ENCODE data around the gene GPR89A.
"Not testable (repeated sequence)": the region's sequence is repeated elsewhere in the genome, so short reads cannot be mapped to it uniquely, and the experiment has no call there.

The GPR89A gene

DNA sequence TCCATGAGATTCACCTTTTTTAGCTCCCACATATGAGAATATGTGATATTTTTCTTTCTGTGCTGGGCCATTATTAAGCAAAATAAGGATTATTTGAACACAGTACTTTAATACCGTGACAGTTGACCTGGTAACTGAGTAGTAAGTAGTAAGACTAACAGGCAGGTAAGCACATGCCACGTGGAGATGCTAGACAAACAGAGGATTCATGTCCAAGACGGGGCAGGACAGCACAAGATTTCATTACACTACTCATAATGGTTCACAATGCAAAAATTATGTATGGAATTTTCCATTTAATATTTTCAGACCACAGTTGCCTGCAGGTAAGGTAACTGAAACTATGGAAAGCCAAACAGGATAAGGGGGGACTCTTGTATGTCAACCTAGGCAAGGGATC is 77.1 kb downstream of the GPR89A start:
- not testable (repeated sequence) for DNase-seq (ENCODE audit: low read depth in 1 of 2, low spot score in 1 of 2)

GRCh38 chr1:145686078-145686477 is 78.3 kb downstream of the GPR89A start:
- DNase-seq (ENCODE audit: low read depth in 1 of 2, low spot score in 1 of 2), result not testable (repeated sequence)

DNA sequence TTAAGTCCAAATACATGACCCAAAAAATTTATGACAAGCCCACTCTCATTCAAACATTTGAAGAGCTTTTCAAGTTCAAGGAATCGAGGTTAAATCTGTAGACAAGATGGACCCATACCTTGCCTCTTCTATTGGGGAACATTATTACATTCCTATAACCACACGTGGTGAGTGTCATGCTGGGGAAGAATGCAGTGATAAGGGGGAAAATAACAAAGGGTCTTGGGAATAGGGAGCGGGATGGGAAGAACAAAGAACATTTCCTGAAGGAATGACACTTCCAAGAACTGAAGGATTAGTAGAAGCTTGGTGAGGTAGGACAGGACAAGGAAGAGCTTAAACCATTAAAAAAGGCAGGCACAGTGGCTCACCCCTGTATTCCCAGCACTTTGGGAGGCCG is 80.5 kb downstream of the GPR89A start:
- no peak for DNase-seq (ENCODE audit: low read depth in 1 of 2, low spot score in 1 of 2)

DNA sequence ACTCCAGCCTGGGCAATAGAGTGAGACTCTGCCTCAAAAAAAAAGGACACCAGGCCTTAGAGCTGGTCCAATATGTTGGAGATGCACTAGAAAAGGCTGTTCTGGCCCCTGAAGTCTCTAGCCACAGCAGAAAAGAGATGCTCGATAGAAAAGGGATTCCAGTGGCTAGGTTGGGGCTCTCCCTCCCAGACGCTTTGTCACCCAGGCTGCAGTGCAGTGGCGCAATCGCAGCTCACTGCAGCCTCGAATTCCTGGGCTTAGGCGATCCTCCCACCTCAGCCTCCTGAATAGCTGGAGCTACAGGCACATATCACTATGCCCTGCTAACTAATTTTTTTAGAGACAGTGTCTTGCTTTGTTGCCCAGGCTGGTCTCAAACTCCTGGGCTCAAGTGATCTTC is 81.1 kb downstream of the GPR89A start:
- DNase-seq (ENCODE audit: low read depth in 1 of 2, low spot score in 1 of 2), result no peak

DNA sequence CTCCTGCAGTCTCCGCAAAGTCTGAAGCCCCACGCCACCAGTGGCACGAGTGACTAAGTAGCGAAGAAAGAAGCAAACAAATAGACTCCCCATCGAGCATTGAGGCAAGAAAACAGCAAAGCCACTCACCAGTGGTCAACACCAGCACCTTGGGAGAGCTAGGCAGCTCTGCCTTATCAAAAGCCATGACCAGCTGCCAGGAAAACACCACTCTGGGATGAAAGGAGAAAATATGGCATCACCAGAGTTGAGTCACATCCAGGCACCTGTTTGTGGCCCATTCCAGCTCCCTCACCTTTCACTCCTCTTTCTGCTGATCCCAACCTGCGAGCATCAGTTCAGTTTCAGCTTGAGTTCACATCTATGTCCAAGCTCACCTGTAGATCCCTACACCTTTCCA is 82.1 kb downstream of the GPR89A start:
- DNase-seq (ENCODE audit: low read depth in 1 of 2, low spot score in 1 of 2), result no peak

- peak in 1 of 2 donors; percentile 7 for DNase-seq (ENCODE audit: low read depth in 1 of 2, low spot score in 1 of 2)
Observed at GRCh38 chr1:145690587-145691558, 83.1 kb downstream of the GPR89A start.

GRCh38 chr1:145692785-145693443 is 85.1 kb downstream of the GPR89A start:
- no peak for DNase-seq (ENCODE audit: low read depth in 1 of 2, low spot score in 1 of 2)

DNA sequence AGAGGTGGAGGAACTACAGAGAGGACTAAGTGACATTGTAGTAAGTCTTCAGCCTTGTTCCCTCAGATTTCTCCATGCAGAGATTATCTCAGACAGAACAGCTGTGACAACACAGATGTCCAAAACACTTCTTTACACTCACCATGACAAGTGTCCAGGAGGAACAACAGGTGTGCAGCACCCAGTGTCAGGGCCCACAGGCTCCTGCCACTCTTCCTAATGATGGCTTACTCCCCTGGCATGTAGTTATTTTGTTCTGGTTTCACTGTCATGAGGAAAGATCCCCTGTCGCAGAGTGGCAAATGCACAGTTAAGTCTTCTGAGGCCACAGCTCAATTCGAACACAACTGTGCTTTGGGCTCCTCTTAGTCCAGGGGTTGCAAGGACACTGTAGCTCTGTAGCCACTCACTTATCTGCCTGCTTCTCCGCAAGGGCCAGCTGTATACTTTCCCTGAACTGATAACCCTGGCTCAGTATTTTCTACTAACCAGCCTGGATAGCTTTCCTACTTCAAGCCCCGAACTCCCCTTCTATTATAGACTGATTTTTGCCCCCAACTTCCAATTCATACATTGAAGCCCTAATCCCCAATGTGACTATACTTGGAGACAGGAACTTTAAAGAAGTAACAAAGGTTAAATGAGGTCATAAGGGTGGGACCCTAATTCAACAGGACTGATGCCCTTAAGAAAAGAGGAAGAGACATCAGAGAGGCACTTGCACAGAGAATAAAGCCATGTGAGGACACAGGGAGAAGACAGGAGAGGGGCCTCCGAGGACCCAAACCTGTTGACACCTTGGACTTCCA is 88.2 kb downstream of the GPR89A start:
- no peak for DNase-seq (ENCODE audit: low read depth in 1 of 2, low spot score in 1 of 2)

GRCh38 chr1:145696630-145696960 is 88.8 kb downstream of the GPR89A start:
- DNase-seq (ENCODE audit: low read depth in 1 of 2, low spot score in 1 of 2), result no peak

- no peak for DNase-seq (ENCODE audit: low read depth in 1 of 2, low spot score in 1 of 2)
Observed at GRCh38 chr1:145701306-145701862, 93.6 kb downstream of the GPR89A start.

DNA sequence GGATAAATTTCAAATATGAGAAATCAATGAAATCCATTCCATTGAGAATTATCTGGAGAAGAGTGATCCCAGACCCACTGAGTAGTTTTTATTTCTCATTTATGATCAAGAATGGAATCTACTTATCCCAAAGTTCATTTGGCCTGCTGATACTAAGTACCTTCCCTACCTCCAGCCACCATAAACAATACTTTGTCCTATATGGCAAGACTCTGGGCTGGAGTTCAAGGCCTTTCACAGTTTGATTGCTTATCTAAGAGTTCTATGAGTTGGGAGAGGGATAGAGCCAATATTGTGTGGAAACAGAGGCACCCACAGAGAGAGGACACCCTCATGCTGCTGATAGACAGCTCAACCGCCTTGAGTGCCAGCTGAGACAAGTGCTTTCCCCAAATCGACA is 94.3 kb downstream of the GPR89A start:
- DNase-seq (ENCODE audit: low read depth in 1 of 2, low spot score in 1 of 2), result no peak

GRCh38 chr1:145702826-145703225 is 95.0 kb downstream of the GPR89A start:
- DNase-seq (ENCODE audit: low read depth in 1 of 2, low spot score in 1 of 2), result no peak

DNA sequence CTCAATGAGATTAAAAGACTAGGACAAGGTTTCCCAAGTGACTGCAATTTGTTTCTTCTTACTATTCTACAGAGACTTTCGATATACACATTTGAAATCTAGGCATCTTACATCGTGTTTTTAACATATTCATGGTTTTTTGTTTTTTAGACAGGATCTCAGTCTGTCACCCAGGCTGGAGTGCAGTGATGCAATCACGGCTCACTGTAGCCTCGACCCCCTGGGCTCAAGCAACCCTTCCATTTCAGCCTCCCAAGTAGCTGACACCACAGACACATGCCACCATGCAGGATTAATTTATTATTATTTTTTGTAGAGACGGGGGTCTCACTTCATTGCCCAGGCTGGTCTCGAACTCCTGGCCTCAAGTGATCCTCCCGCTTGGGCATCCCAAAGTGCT is 97.8 kb downstream of the GPR89A start:
- DNase-seq (ENCODE audit: low read depth in 1 of 2, low spot score in 1 of 2), result no peak

GRCh38 chr1:145706086-145706664 is 98.4 kb downstream of the GPR89A start:
- DNase-seq (ENCODE audit: low read depth in 1 of 2, low spot score in 1 of 2), result no peak

DNA sequence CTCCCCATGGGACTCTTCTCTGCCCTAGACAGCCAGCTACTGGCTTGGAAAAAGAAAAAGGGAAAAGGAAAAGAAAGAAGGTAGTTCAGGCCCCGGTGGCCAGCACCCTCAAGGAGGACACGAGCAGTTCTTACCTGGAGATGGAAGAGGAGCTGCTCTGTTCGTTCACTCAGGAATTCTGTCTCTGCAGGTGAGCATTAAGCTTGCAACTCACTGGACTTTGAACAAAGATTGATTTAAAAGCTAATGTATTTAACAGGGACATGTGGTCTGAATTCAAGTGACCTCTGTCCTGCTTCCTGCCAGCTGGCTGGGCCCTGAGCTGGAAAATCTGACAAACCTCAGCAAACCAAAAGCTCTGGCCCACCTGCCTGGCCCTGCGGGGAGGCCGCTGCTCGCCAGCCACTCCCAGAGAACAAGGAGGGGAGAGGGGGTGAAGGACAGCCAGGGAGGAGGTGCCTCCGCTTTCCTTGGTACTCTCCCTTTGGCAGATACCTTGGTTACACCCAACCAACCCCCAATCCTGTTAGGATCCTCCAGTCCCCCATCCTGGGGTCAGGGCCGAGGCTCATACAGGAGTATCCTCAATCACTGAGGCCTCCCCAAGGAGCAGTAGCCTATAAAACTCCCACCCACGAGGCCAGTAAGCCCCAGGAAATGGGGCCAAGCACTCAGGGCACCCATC is 99.5 kb downstream of the GPR89A start, which contains the start of gene PDZK1:
PDZK1 (minus strand) TSS at position 186 of the 685 bp plus-strand sequence. CDS start 19,347 bp downstream, outside the sequence.
- no peak for DNase-seq (ENCODE audit: low read depth in 1 of 2, low spot score in 1 of 2)

- DNase-seq (ENCODE audit: low read depth in 1 of 2, low spot score in 1 of 2), result no peak
Observed at GRCh38 chr1:145708063-145708462, 100.3 kb downstream of the GPR89A start.

DNA sequence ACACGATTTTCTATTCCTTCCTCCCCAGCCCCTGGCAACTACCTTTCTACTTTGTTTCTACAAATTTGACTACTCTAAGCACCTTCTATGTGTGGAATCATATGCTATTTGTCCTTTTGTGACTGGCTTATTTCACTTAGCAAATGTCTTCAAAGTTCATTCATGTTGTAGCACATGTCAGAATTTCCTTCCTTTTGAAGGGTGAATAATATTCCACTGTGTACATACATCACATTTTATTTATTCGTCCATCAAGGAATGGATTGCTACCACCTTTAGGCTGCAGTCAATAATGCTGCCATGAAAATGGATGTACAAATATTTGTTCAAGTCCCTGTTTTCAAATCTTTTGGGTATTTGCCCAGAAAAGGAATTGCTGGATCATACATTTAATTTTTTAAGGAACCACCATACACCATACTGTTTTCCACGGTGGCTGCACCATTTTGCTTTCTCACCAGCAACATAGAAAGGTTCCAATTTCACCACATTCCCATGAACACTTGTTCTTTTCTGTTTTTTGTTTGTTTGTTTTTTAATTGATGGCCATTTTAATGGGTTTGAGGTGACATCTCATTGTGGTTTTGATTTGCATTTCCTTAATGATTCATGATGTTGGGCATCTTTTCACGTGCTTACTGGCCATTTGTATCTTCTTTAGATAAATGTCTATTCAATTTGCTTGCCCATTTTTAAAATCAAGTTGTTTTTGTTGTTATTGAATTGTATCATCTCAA is 102.7 kb downstream of the GPR89A start:
- no peak for DNase-seq (ENCODE audit: low read depth in 1 of 2, low spot score in 1 of 2)

DNA sequence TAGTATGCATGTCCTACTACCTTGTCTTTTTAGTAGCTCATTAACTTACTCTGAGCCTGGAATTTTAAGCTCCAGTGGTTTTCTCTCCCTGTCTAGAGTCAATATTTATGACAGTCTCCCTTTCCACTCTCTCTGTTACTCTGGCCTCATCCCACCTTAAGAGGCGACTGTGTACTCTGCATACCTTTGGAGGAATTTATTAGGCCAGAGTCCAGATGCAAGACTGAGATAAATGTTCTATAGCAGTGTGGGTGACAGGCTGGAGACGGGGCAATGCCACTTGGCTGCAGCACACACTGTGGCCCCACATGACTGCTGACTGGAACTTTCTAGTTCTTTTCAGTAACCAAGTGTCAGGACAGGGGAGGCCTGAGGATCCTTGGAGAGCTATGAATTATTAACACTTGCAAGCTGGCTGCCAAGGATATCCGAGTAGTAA is 103.4 kb downstream of the GPR89A start:
- no peak for DNase-seq (ENCODE audit: low read depth in 1 of 2, low spot score in 1 of 2)

DNA sequence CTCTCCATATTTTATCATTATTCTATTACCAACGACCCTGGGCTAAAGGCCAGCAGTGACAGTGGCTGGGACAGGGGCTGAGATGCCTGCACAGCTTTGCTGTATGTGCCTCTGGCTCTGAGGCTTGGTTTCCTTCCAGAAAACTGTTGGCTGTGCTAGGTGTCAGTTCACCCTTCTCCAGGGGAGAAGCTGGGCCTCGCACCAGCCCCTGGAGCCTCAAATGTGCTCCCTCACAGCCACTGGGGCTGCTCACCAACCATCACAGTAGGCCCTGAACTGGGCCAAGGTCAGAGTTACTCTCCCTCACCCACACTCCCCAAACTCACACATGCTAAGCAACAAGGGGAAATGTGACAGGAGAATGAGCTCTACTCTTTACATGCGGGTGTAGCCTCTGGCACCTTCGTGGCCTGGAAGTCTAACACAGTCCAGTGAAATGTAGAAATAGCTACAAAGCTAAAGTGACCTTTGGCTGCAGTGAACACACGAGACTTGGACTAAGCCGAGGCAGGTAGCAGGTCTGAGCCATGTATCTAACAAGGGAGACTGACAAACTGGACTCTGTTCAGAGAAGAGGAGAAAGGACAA is 106.8 kb downstream of the GPR89A start:
- DNase-seq (ENCODE audit: low read depth in 1 of 2, low spot score in 1 of 2), result no peak

Measured in activated CD4-positive, alpha-beta T cell treated with anti-CD3 and anti-CD28 coated beads, Interleukin-2, amount 50 U/mL, for 24 hours (primary cell).